Neutrophil (primary cell): ENCODE results near the gene APP.
A peak's percentile ranks its signal among the peaks of the same experiment; 100 is the strongest.

Experiments used
- H3K27ac ChIP-seq: fragments of 200-600 bp; sonication (generic); 2 replicates; pipeline ENCODE4 v1.5.1; 2016; ENCODE audit warnings: mild to moderate bottlenecking, moderate library complexity
- H3K27me3 ChIP-seq: fragments of 200-600 bp; sonication (generic); 2 replicates; pipeline ENCODE4 v1.6.0; 2016; ENCODE audit warnings: mild to moderate bottlenecking
- H3K36me3 ChIP-seq: fragments of 200-600 bp; sonication (generic); 2 replicates; pipeline ENCODE4 v1.5.1; 2017
- H3K4me1 ChIP-seq, 2 experiments: fragments of 200-600 bp in 1 of 2; sonication (generic) in 1 of 2; 1 replicate in 1 of 2; 2 replicates in 1 of 2; pipeline versions ENCODE4 v1.5.1 to v1.6.1; 2013 to 2016; ENCODE audit warnings: low read depth in 1 of 2, low read length in 1 of 2, mild to moderate bottlenecking in 1 of 2, moderate library complexity in 1 of 2; ENCODE audit not compliant: control insufficient read depth in 1 of 2, insufficient read depth in 1 of 2
- H3K4me3 ChIP-seq, 2 experiments: fragments of 200-600 bp in 1 of 2; sonication (generic) in 1 of 2; 1 replicate in 1 of 2; 2 replicates in 1 of 2; pipeline ENCODE4 v1.5.1; 2013 to 2016; ENCODE audit warnings: low read depth in 1 of 2, low read length in 1 of 2, mild to moderate bottlenecking in 1 of 2, moderate library complexity in 1 of 2
- H3K9me3 ChIP-seq: fragments of 200-600 bp; sonication (generic); 2 replicates; pipeline ENCODE4 v1.5.1; 2016
- CTCF ChIP-seq: fragments of 200-600 bp; sonication (generic); IDR thresholded peaks from 2 replicates; pipeline ENCODE4 v1.5.1; 2016; ENCODE audit warnings: antibody characterized with exemption

Gene APP

GRCh38 chr21:26112127-26112742 is 58.3 kb downstream of the APP start:
- TF ChIP-seq CTCF = no peak
- Histone ChIP-seq H3K4me1 (peaks cover 8 to 11% of the 10 kb centered on the region in 2 experiments), H3K36me3 (peaks cover 9% of the 10 kb centered on the region), H3K9me3 (no peaks in the 10 kb centered on the region), H3K27me3 (no peaks in the 10 kb centered on the region), H3K27ac (no peak overlapping the region), H3K4me3 (no peak overlapping the region)

GRCh38 chr21:26110715-26111114 is 59.9 kb downstream of the APP start:
- H3K4me3 ChIP-seq = no peak overlapping the region
- TF ChIP-seq CTCF = no peak
- no peaks in the 10 kb centered on the region for H3K27me3 ChIP-seq
- peaks cover 15% of the 10 kb centered on the region for H3K36me3 ChIP-seq
- H3K27ac ChIP-seq = no peak overlapping the region
- no peaks in the 10 kb centered on the region for H3K9me3 ChIP-seq
- H3K4me1 ChIP-seq = peaks cover 8 to 11% of the 10 kb centered on the region in 2 experiments

GRCh38 chr21:26107429-26107828 is 63.1 kb downstream of the APP start:
- Histone ChIP-seq H3K9me3 (no peaks in the 10 kb centered on the region), H3K4me1 (no peaks in the 10 kb centered on the region), H3K36me3 (peaks cover 15% of the 10 kb centered on the region), H3K4me3 (no peak overlapping the region), H3K27me3 (no peaks in the 10 kb centered on the region), H3K27ac (no peak overlapping the region)
- TF ChIP-seq CTCF = no peak

- Histone ChIP-seq H3K36me3 (peaks cover 15% of the 10 kb centered on the region), H3K4me1 (peaks cover 2% of the 10 kb centered on the region in 2 experiments), H3K4me3 (no peak overlapping the region), H3K9me3 (no peaks in the 10 kb centered on the region), H3K27me3 (no peaks in the 10 kb centered on the region), H3K27ac (no peak overlapping the region)
- no peak for TF ChIP-seq CTCF
Observed at GRCh38 chr21:26106562-26106961, 64.0 kb downstream of the APP start.

GRCh38 chr21:26105819-26106218 is 64.8 kb downstream of the APP start:
- Histone ChIP-seq H3K36me3 (peaks cover 15% of the 10 kb centered on the region), H3K4me1 (peaks cover 8 to 9% of the 10 kb centered on the region in 2 experiments), H3K9me3 (no peaks in the 10 kb centered on the region), H3K27ac (no peak overlapping the region), H3K27me3 (no peaks in the 10 kb centered on the region), H3K4me3 (no peak overlapping the region)
- TF ChIP-seq CTCF = no peak

GRCh38 chr21:26100573-26100972 is 70.0 kb downstream of the APP start:
- Histone ChIP-seq H3K27ac (peak overlapping the region; percentile 66), H3K27me3 (no peaks in the 10 kb centered on the region), H3K36me3 (no peaks in the 10 kb centered on the region), H3K4me1 (peaks cover 32 to 33% of the 10 kb centered on the region in 2 experiments), H3K9me3 (no peaks in the 10 kb centered on the region), H3K4me3 (no peak overlapping the region)
- TF ChIP-seq CTCF = no peak
